ENCODE measurements around the gene CGREF1. TPM values are rescaled to one million over a fixed set of nuclear protein-coding genes. Genes with fewer than 3 reads are reported as not detected.

The CGREF1 gene
- total RNA-seq, 4 donors from 2014 or later, result 0.50 to 1.4 (median 0.92) TPM; not detected in 1

GRCh38 chr2:27092696-27093429, 26.1 kb downstream of the CGREF1 start:
- no peak for TF ChIP-seq CTCF (IDR thresholded peaks at IDR 0.05)
- no peak for TF ChIP-seq POLR2A (IDR thresholded peaks at IDR 0.05; ENCODE audit: low read depth)
- TF ChIP-seq EP300 (IDR thresholded peaks at IDR 0.05), result no peak
- WGBS, result 85% methylated on average over 6 of the region's 10 CpGs
- H3K36me3 ChIP-seq, result peaks cover 0 to 9% (median 2%) of the 10 kb centered on the region in 4 donors
- no peaks in the 10 kb centered on the region for H3K9me3 ChIP-seq
- H3K4me3 ChIP-seq, result no peak overlapping the region
- peaks cover 11 to 22% (median 12%) of the 10 kb centered on the region in 4 donors for H3K4me1 ChIP-seq
- H3K27ac ChIP-seq (replicated peaks in 1 of 4), result no peak overlapping the region
- H3K27me3 ChIP-seq, result no peaks in the 10 kb centered on the region
- no peak for DNase-seq (ENCODE audit: extremely low spot score)
- intact Hi-C loops (cut with DNase I), result no loop called here

DNA sequence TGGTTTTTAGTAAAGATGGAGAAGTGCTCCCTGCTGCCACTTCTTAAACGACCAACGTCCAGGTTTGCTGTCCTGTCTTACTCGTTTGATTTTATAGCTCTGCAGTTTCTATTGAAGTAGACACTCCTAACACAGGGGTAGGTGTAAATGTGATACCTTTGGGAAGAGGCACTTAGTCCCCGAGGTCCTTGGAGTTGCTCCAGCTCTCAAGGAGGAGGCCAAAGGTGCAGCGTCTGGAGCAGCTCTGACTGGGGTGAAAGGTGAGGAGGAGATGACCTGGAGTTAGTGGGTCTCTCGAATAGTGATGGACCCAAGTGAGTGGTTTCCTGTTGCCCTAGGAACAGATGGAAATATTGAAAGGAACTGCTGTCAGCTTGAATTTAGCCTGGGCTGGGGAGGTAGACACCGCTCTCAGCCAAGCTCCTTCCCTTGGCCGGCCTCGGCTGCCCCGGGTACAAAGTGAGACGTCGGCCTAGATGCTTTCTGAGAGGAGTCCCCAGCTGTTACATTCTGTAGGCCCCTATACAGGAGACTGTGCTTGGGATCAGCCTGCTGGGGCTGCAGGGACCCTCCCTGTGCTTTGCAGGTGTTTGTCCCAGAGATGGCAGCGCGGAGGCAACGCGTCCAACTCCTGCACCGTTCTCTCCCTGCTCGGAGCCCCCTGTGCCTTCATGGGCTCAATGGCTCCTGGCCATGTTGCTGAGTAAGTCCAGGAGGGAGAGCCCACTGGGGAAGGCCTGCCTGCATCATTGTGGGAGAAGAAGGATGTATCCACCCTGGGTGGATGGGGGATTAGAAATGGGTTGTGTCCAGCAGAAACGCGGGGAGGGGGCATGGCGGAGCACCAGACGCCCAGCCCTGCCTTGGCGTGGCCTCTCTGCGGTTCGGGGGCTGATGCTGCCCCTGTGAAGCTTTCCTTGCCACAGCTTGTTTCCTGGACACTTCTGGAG, 26.9 kb downstream of the CGREF1 start:
- H3K9me3 ChIP-seq, result no peaks in the 10 kb centered on the region
- no peak overlapping the region for H3K4me3 ChIP-seq
- DNase-seq (ENCODE audit: extremely low spot score), result no peak
- H3K27ac ChIP-seq (replicated peaks in 1 of 4), result no peak overlapping the region
- WGBS, result 73% methylated on average over 17 of the region's 25 CpGs
- H3K27me3 ChIP-seq, result no peaks in the 10 kb centered on the region
- H3K4me1 ChIP-seq, result peaks cover 15 to 30% (median 19%) of the 10 kb centered on the region in 4 donors
- H3K36me3 ChIP-seq, result peaks cover 0 to 9% (median 2%) of the 10 kb centered on the region in 4 donors
- intact Hi-C loops (cut with DNase I), result no loop called here
- TF ChIP-seq POLR2AphosphoS5 (IDR thresholded peaks at IDR 0.05), result no peak
- no peak for TF ChIP-seq POLR2A (IDR thresholded peaks at IDR 0.05; ENCODE audit: low read depth)
- TF ChIP-seq EP300 (IDR thresholded peaks at IDR 0.05), result no peak
- TF ChIP-seq CTCF (IDR thresholded peaks at IDR 0.05), result no peak

- H3K4me1 ChIP-seq, result peaks cover 16 to 39% (median 30%) of the 10 kb centered on the region in 4 donors
- TF ChIP-seq POLR2A (IDR thresholded peaks at IDR 0.05; ENCODE audit: low read depth) (no peak), CTCF (IDR thresholded peaks at IDR 0.05) (no peak), EP300 (IDR thresholded peaks at IDR 0.05) (no peak), POLR2AphosphoS5 (IDR thresholded peaks at IDR 0.05) (no peak)
- peaks cover 0 to 9% (median 0%) of the 10 kb centered on the region in 4 donors for H3K36me3 ChIP-seq
- no peak overlapping the region for H3K4me3 ChIP-seq
- 91% methylated on average over 12 of the region's 14 CpGs for WGBS
- H3K27ac ChIP-seq (replicated peaks in 1 of 4), result no peak overlapping the region
- H3K9me3 ChIP-seq, result no peaks in the 10 kb centered on the region
- DNase-seq (ENCODE audit: extremely low spot score), result no peak
- intact Hi-C loops (cut with DNase I), result loop anchor here (5.0 kb wide), 2 partner anchors 57 to 127 kb away; partner anchors contain the start of gene TMEM214
- H3K27me3 ChIP-seq, result no peaks in the 10 kb centered on the region
Observed at GRCh38 chr2:27089111-27089954, 29.6 kb downstream of the CGREF1 start.

DNA sequence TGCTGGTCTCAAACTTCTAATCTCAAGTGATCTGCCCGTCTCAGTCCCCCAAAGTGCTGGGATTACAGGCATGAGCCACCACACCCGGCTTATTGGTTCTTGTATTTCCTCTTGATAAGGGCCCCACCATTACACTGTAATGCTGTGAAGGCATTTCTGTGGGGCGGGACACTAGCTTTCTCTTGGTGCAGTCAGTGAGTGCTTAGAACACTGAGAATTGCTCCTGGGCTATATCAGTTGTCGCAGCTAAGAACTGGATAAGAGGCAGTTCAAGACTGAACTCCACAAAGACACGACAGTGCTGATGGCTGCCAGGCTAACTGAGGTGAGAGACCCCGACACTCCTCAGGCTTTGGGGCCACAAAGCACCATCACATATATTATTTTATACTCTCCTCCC, 30.3 kb downstream of the CGREF1 start:
- TF ChIP-seq EP300 (IDR thresholded peaks at IDR 0.05), result no peak
- TF ChIP-seq POLR2AphosphoS5 (IDR thresholded peaks at IDR 0.05), result no peak
- no peak overlapping the region for H3K4me3 ChIP-seq
- intact Hi-C loops (cut with DNase I), result loop anchor here (5.0 kb wide), 2 partner anchors 56 to 126 kb away; partner anchors contain the start of gene TMEM214
- no peak for DNase-seq (ENCODE audit: extremely low spot score)
- H3K27ac ChIP-seq (replicated peaks in 1 of 4), result no peak overlapping the region
- WGBS, result 90% methylated on average over 6 of the region's 6 CpGs
- H3K4me1 ChIP-seq, result peaks cover 16 to 46% (median 37%) of the 10 kb centered on the region in 4 donors
- H3K36me3 ChIP-seq, result peaks cover 0 to 13% (median 2%) of the 10 kb centered on the region in 4 donors
- no peaks in the 10 kb centered on the region for H3K27me3 ChIP-seq
- no peaks in the 10 kb centered on the region for H3K9me3 ChIP-seq
